Panc1 (cell line): ENCODE results near the gene SDK1. TPM values are rescaled to one million over a fixed set of nuclear protein-coding genes. Genes with fewer than 3 reads are reported as not detected.

Experiments
- ATAC-seq: fragments of 200-7000 bp; cut with Tn5 transposase; 2 replicates; pipeline ENCODE4 v1.9.1; 2020; ENCODE audit warnings: mild to moderate bottlenecking, moderate library complexity
- BruUV-seq: library from RNA; stranded (reverse); fragments of 400-500 nt; replicated peaks from 2 replicates; lab custom pipeline; 2021; lab: Mats Ljungman, UMichigan
- CTCF ChIA-PET: fragments of 300-600 bp; sonication (Branson Sonifier 250); formaldehyde crosslinking; loops from one replicate; lab custom pipeline; 2022; ENCODE audit warnings: antibody characterized with exemption; lab: Charles Lee
- POLR2A ChIA-PET: fragments of 300-600 bp; sonication (Branson Sonifier 250); formaldehyde crosslinking; loops from one replicate; lab custom pipeline; 2022; ENCODE audit warnings: antibody characterized with exemption; lab: Charles Lee
- DNase-seq: peaks from one replicate; pipeline ENCODE4 v3.0.0-alpha.2; 2010; ENCODE audit warnings: low read depth, low spot score
- H3K27ac ChIP-seq: 2 replicates; pipeline ENCODE4 v1.5.1; 2011; ENCODE audit warnings: mild to moderate bottlenecking, low read length, inconsistent platforms
- H3K27me3 ChIP-seq: fragments of 200-500 bp; sonication (Bioruptor generic); 2 replicates; pipeline ENCODE4 v1.6.0; 2014; ENCODE audit warnings: low read length, inconsistent platforms; ENCODE audit not compliant: control insufficient read depth, insufficient read depth
- H3K36me3 ChIP-seq: fragments of 200-500 bp; sonication (Bioruptor generic); 2 replicates; pipeline ENCODE4 v1.5.1; 2014; ENCODE audit warnings: inconsistent platforms, mild to moderate bottlenecking, low read length, moderate library complexity; ENCODE audit not compliant: control insufficient read depth, insufficient read depth
- H3K4me1 ChIP-seq: 2 replicates; pipeline ENCODE4 v1.5.1; 2011; ENCODE audit warnings: inconsistent platforms, mild to moderate bottlenecking, low read length, moderate library complexity; ENCODE audit not compliant: control insufficient read depth, insufficient read depth
- H3K4me3 ChIP-seq, 2 experiments: 2 replicates each; pipeline ENCODE4 v1.5.1; 2011 to 2012; ENCODE audit warnings: low read depth in 2 of 2, low read length in 2 of 2, mild to moderate bottlenecking in 2 of 2, inconsistent platforms in 1 of 2, moderate library complexity in 1 of 2
- H3K9me3 ChIP-seq: fragments of 200-500 bp; sonication (Bioruptor generic); 2 replicates; pipeline ENCODE4 v1.5.1; 2014; ENCODE audit warnings: low read depth, mild to moderate bottlenecking, inconsistent platforms, low read length, moderate library complexity; ENCODE audit not compliant: control insufficient read depth, insufficient read depth
- POLR2AphosphoS5 ChIP-seq: IDR thresholded peaks from 2 replicates; pipeline ENCODE4 v1.6.1; 2012; ENCODE audit warnings: mild to moderate bottlenecking, low read depth, low read length, moderate library complexity
- SIN3A ChIP-seq: IDR thresholded peaks from 2 replicates; pipeline ENCODE4 v1.6.1; 2012; ENCODE audit warnings: low read depth, mild to moderate bottlenecking, low read length, moderate library complexity, borderline replicate concordance; ENCODE audit not compliant: insufficient read depth
- TCF7L2 ChIP-seq: IDR thresholded peaks from 2 replicates; pipeline ENCODE4 v1.6.1; 2011; ENCODE audit warnings: mild to moderate bottlenecking, low read depth, low read length, inconsistent platforms
- in situ Hi-C: cut with HindIII; loops from 2 replicates; pipeline ENCODE4 v1.10.0; 2016; ENCODE audit warnings: low sequenced_read_pairs, low pct_unique_long_range_greater_than_20kb
- intact Hi-C: fragments of 100-400 bp; cut with micrococcal nuclease; formaldehyde crosslinking; loops from one replicate; pipeline ENCODE4 v1.10.0; 2022; ENCODE audit not compliant: unreplicated experiment
- total RNA-seq: library from RNA; stranded (reverse); gene quantifications from one replicate; pipeline ENCODE4 v1.2.1, GENCODE V29; 2021; ENCODE audit not compliant: unreplicated experiment
- TF ChIP-seq, protein P1 (sequence below), 2 experiments: IDR thresholded peaks; 2 replicates each; pipeline ENCODE4 v1.6.1; 2011 to 2012; ENCODE audit warnings: low read depth in 2 of 2, control low read depth in 1 of 2, low read length in 1 of 2, mild to moderate bottlenecking in 1 of 2, moderate library complexity in 1 of 2; ENCODE audit not compliant: insufficient read depth in 1 of 2
- TF ChIP-seq, protein P2 (sequence below): fragments of 450-650 bp; IDR thresholded peaks from 2 replicates; pipeline ENCODE4 v1.5.1; 2017; ENCODE audit warnings: mild to moderate bottlenecking

Gene SDK1
- total RNA-seq, 1 experiment from 2014 or later = 47.4 TPM

DNA sequence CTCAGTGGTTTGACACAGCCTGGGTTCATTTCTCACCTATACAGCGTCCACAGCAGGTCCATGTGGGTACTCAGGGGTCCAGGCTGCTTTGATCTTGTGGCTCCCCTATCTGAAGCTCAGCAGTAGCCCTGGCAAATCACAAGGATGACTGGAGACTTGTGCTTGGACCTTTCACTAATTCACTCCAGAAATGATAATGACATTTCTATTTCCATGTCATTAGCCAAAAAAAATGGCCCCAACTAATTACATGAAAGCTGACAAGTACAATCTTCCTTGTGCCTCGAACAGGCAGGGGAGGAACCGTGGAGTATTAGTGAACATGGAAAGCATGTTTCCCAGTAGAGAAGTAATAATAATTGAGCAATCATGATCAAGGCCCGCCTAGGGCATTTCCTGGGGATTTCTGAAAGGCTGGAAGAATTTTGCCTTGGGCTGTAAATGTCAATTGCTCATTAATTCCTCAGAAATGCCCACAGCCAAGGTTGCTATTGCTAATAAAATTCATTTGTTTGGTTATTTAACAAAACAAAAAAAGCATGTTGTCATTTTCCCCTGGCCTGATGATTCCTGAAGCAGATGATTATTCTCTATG is 586.1 kb downstream of the SDK1 start:
- ATAC-seq (no peak), DNase-seq (no peak)
- ChIA-PET CTCF (no interaction called here), POLR2A (interaction anchor here (0.6 kb wide), 1 partner anchor 1022 kb away, joined by 3 read pairs; no protein-coding TSS in a partner anchor)
- Histone ChIP-seq H3K4me3 (no peak overlapping the region), H3K36me3 (no peaks in the 10 kb centered on the region), H3K27ac (no peak overlapping the region), H3K4me1 (no peaks in the 10 kb centered on the region), H3K9me3 (no peaks in the 10 kb centered on the region), H3K27me3 (no peaks in the 10 kb centered on the region)
- no TSS peak for BruUV-seq
- in situ Hi-C loops (no loop called here), intact Hi-C loops (no loop called here)
- TF ChIP-seq TCF7L2 (no peak), SIN3A (no peak), POLR2AphosphoS5 (no peak)
- TF ChIP-seq, protein P1, sequence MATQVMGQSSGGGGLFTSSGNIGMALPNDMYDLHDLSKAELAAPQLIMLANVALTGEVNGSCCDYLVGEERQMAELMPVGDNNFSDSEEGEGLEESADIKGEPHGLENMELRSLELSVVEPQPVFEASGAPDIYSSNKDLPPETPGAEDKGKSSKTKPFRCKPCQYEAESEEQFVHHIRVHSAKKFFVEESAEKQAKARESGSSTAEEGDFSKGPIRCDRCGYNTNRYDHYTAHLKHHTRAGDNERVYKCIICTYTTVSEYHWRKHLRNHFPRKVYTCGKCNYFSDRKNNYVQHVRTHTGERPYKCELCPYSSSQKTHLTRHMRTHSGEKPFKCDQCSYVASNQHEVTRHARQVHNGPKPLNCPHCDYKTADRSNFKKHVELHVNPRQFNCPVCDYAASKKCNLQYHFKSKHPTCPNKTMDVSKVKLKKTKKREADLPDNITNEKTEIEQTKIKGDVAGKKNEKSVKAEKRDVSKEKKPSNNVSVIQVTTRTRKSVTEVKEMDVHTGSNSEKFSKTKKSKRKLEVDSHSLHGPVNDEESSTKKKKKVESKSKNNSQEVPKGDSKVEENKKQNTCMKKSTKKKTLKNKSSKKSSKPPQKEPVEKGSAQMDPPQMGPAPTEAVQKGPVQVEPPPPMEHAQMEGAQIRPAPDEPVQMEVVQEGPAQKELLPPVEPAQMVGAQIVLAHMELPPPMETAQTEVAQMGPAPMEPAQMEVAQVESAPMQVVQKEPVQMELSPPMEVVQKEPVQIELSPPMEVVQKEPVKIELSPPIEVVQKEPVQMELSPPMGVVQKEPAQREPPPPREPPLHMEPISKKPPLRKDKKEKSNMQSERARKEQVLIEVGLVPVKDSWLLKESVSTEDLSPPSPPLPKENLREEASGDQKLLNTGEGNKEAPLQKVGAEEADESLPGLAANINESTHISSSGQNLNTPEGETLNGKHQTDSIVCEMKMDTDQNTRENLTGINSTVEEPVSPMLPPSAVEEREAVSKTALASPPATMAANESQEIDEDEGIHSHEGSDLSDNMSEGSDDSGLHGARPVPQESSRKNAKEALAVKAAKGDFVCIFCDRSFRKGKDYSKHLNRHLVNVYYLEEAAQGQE (IDR thresholded peaks at IDR 0.05; ENCODE audit: insufficient read depth in 1 of 2, low read depth in 2 of 2, low read length in 1 of 2) = no peak
- TF ChIP-seq, protein P2, sequence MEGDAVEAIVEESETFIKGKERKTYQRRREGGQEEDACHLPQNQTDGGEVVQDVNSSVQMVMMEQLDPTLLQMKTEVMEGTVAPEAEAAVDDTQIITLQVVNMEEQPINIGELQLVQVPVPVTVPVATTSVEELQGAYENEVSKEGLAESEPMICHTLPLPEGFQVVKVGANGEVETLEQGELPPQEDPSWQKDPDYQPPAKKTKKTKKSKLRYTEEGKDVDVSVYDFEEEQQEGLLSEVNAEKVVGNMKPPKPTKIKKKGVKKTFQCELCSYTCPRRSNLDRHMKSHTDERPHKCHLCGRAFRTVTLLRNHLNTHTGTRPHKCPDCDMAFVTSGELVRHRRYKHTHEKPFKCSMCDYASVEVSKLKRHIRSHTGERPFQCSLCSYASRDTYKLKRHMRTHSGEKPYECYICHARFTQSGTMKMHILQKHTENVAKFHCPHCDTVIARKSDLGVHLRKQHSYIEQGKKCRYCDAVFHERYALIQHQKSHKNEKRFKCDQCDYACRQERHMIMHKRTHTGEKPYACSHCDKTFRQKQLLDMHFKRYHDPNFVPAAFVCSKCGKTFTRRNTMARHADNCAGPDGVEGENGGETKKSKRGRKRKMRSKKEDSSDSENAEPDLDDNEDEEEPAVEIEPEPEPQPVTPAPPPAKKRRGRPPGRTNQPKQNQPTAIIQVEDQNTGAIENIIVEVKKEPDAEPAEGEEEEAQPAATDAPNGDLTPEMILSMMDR = no peak

DNA sequence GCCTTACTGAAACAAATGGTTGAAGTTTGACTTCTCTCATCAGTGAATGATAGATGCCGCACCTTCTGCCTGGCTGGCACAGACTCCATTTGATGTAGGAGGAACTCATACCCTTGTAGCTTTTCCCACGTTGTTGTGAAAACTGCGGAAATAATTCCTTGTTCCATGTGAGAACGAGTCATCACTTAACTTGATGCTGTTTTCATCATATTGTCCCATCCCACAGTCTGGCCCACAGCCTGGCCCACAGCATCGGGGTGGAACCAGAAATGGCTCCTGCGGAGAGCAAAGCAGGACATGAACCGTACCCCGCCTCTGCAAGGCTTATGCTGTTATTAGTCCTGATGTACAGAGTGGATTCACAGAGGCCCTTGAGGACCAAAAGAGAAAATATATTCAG is 587.0 kb downstream of the SDK1 start:
- POLR2A ChIA-PET = no interaction called here
- no peak for ATAC-seq
- intact Hi-C loops = no loop called here
- no peaks in the 10 kb centered on the region for H3K36me3 ChIP-seq
- no TSS peak for BruUV-seq
- DNase-seq = no peak
- no peaks in the 10 kb centered on the region for H3K4me1 ChIP-seq
- CTCF ChIA-PET = no interaction called here
- TF ChIP-seq TCF7L2 = no peak
- no peak for TF ChIP-seq SIN3A
- TF ChIP-seq, protein P1 (IDR thresholded peaks at IDR 0.05; ENCODE audit: insufficient read depth in 1 of 2, low read depth in 2 of 2, low read length in 1 of 2) = no peak
- no peak for TF ChIP-seq POLR2AphosphoS5
- TF ChIP-seq, protein P2 = no peak
- in situ Hi-C loops = no loop called here
- no peaks in the 10 kb centered on the region for H3K9me3 ChIP-seq
- H3K4me3 ChIP-seq = no peak overlapping the region
- H3K27me3 ChIP-seq = no peaks in the 10 kb centered on the region
- H3K27ac ChIP-seq = no peak overlapping the region; the same call in 1 of the 2 replicates
